Measurements from ENCODE around the gene CKAP5.

Gene CKAP5

GRCh38 chr11:46760429-46761128 lies 85.5 kb downstream of the CKAP5 start:
- Histone ChIP-seq H3K4me3 (ENCODE audit: low read length, poor library complexity, severe bottlenecking) (no peak overlapping the region), H3K4me2 (ENCODE audit: low read depth, low read length, poor library complexity, severe bottlenecking) (no peak overlapping the region), H3K9ac (ENCODE audit: low read depth, low read length, poor library complexity, severe bottlenecking) (no peak overlapping the region), H3K4me1 (ENCODE audit: insufficient read depth, low read length, poor library complexity, severe bottlenecking) (peaks cover 8% of the 10 kb centered on the region), H3K9me3 (ENCODE audit: insufficient read depth, low read depth, low read length) (no peaks in the 10 kb centered on the region), H3K79me2 (ENCODE audit: insufficient read depth, low read length) (no peaks in the 10 kb centered on the region), H3K27me3 (ENCODE audit: insufficient read depth, low read length, poor library complexity, severe bottlenecking) (no peaks in the 10 kb centered on the region), H2AFZ (ENCODE audit: low read length) (no peak overlapping the region), H3F3A (ENCODE audit: low read depth) (peaks cover 7% of the 10 kb centered on the region; the same call in 1 of the 2 replicates), H3K9me2 (replicated peaks; ENCODE audit: low read depth, low read length) (no peaks in the 10 kb centered on the region), H4K20me1 (ENCODE audit: insufficient read depth, low read length, poor library complexity, severe bottlenecking) (no peaks in the 10 kb centered on the region), H3K36me3 (ENCODE audit: insufficient read depth, low read length) (peaks cover 93% of the 10 kb centered on the region)
- no peak for TF ChIP-seq CTCF (conservative IDR thresholded peaks at IDR 0.05; ENCODE audit: low read length)

GRCh38 chr11:46759196-46759595 lies 86.9 kb downstream of the CKAP5 start:
- Histone ChIP-seq H3K4me3 (ENCODE audit: low read length, poor library complexity, severe bottlenecking) (no peak overlapping the region), H3K9ac (ENCODE audit: low read depth, low read length, poor library complexity, severe bottlenecking) (no peak overlapping the region), H3K9me2 (replicated peaks; ENCODE audit: low read depth, low read length) (no peaks in the 10 kb centered on the region), H3K4me2 (ENCODE audit: low read depth, low read length, poor library complexity, severe bottlenecking) (no peak overlapping the region), H3K79me2 (ENCODE audit: insufficient read depth, low read length) (no peaks in the 10 kb centered on the region), H3K36me3 (ENCODE audit: insufficient read depth, low read length) (peaks cover 94% of the 10 kb centered on the region), H2AFZ (ENCODE audit: low read length) (no peak overlapping the region), H4K20me1 (ENCODE audit: insufficient read depth, low read length, poor library complexity, severe bottlenecking) (no peaks in the 10 kb centered on the region), H3K27me3 (ENCODE audit: insufficient read depth, low read length, poor library complexity, severe bottlenecking) (no peaks in the 10 kb centered on the region), H3K4me1 (ENCODE audit: insufficient read depth, low read length, poor library complexity, severe bottlenecking) (peaks cover 8% of the 10 kb centered on the region), H3F3A (ENCODE audit: low read depth) (peaks cover 7% of the 10 kb centered on the region; the same call in 1 of the 2 replicates), H3K9me3 (ENCODE audit: insufficient read depth, low read depth, low read length) (no peaks in the 10 kb centered on the region)
- TF ChIP-seq EZH2phosphoT487 (IDR thresholded peaks at IDR 0.05; ENCODE audit: borderline replicate concordance) (no peak), CTCF (conservative IDR thresholded peaks at IDR 0.05; ENCODE audit: low read length) (no peak)

GRCh38 chr11:46755962-46756361 lies 90.1 kb downstream of the CKAP5 start:
- Histone ChIP-seq H3K4me2 (ENCODE audit: low read depth, low read length, poor library complexity, severe bottlenecking) (peak overlapping the region; percentile 30), H3K36me3 (ENCODE audit: insufficient read depth, low read length) (peaks cover 87% of the 10 kb centered on the region), H3K79me2 (ENCODE audit: insufficient read depth, low read length) (no peaks in the 10 kb centered on the region), H3K27me3 (ENCODE audit: insufficient read depth, low read length, poor library complexity, severe bottlenecking) (no peaks in the 10 kb centered on the region), H3K9me3 (ENCODE audit: insufficient read depth, low read depth, low read length) (no peaks in the 10 kb centered on the region), H4K20me1 (ENCODE audit: insufficient read depth, low read length, poor library complexity, severe bottlenecking) (no peaks in the 10 kb centered on the region), H3K9ac (ENCODE audit: low read depth, low read length, poor library complexity, severe bottlenecking) (no peak overlapping the region), H3K9me2 (replicated peaks; ENCODE audit: low read depth, low read length) (no peaks in the 10 kb centered on the region), H3F3A (ENCODE audit: low read depth) (peaks cover 7% of the 10 kb centered on the region; the same call in 1 of the 2 replicates), H2AFZ (ENCODE audit: low read length) (no peak overlapping the region), H3K4me3 (ENCODE audit: low read length, poor library complexity, severe bottlenecking) (no peak overlapping the region), H3K4me1 (ENCODE audit: insufficient read depth, low read length, poor library complexity, severe bottlenecking) (peaks cover 8% of the 10 kb centered on the region)
- TF ChIP-seq EZH2phosphoT487 (IDR thresholded peaks at IDR 0.05; ENCODE audit: borderline replicate concordance) (no peak), CTCF (conservative IDR thresholded peaks at IDR 0.05; ENCODE audit: low read length) (no peak)

Data from Loucy (cell line).